ENCODE results near the gene MCM9. TPM values are rescaled to one million over a fixed set of nuclear protein-coding genes. Genes with fewer than 3 reads are reported as not detected.

Gene MCM9
- total and polyA plus RNA-seq, 2 of the 13 experiments (the other 11 are each of a cell fraction or from before 2014, with no cell fraction given) = 3.8 to 17.2 TPM

- Histone ChIP-seq H3K36me3 (replicated peaks in 1 of 2; ENCODE audit: control insufficient read depth in 1 of 2, insufficient read depth in 2 of 2, low read length in 2 of 2) (no peaks in the 10 kb centered on the region), H4K20me1 (ENCODE audit: insufficient read depth, low read length) (no peaks in the 10 kb centered on the region), H2AFZ (ENCODE audit: low read length) (no peak overlapping the region), H3K4me3 (replicated peaks in 1 of 3; ENCODE audit: insufficient read depth in 1 of 3, low read depth in 2 of 3, low read length in 3 of 3) (no peak overlapping the region), H3K4me1 (ENCODE audit: insufficient read depth, low read length) (peaks cover 13% of the 10 kb centered on the region; the same call in 1 of the 2 replicates), H3K27ac (ENCODE audit: extremely low read length, insufficient read depth, low read length) (no peak overlapping the region), H3K27me3 (ENCODE audit: control insufficient read depth in 1 of 2, insufficient read depth in 2 of 2, low read length in 2 of 2) (no peaks in the 10 kb centered on the region), H3K9ac (ENCODE audit: insufficient read depth, low read depth, low read length) (no peak overlapping the region), H3K4me2 (ENCODE audit: low read depth, low read length) (no peak overlapping the region), H3K79me2 (ENCODE audit: insufficient read depth, low read length) (no peaks in the 10 kb centered on the region), H3K9me3 (ENCODE audit: low read length) (no peaks in the 10 kb centered on the region)
- intact Hi-C loops (cut with micrococcal nuclease; ENCODE audit: unreplicated experiment) (no loop called here), in situ Hi-C loops (cut with HindIII; ENCODE audit: extremely low pct_ligation_motif_present, low pct_unique_long_range_greater_than_20kb) (no loop called here)
- ATAC-seq (no peak), FAIRE-seq (no peak), DNase-seq (ENCODE audit: low spot score) (no peak)
- ChIA-PET CTCF (ENCODE audit: low intra/inter-chr PET ratio, low total read pairs) (no interaction called here), POLR2A (interaction anchor here (0.9 kb wide), 1 partner anchor 9 kb away, joined by 3 read pairs; no protein-coding TSS in a partner anchor)
- TF ChIP-seq TCF7 (IDR thresholded peaks at IDR 0.05; ENCODE audit: low read depth) (no peak), THAP8 (CRISPR knock-in tag; IDR thresholded peaks at IDR 0.05; ENCODE audit: borderline replicate concordance) (no peak), THAP7 (CRISPR knock-in tag; IDR thresholded peaks at IDR 0.05) (no peak), PBX3 (CRISPR knock-in tag; IDR thresholded peaks at IDR 0.05; ENCODE audit: borderline replicate concordance) (no peak), SALL2 (CRISPR knock-in tag; IDR thresholded peaks at IDR 0.05) (no peak), CENPX (CRISPR knock-in tag; IDR thresholded peaks at IDR 0.05) (no peak), ZNF703 (CRISPR knock-in tag; IDR thresholded peaks at IDR 0.05; ENCODE audit: borderline replicate concordance) (no peak), ZNF232 (CRISPR knock-in tag; IDR thresholded peaks at IDR 0.05; ENCODE audit: borderline replicate concordance) (no peak), HINFP (CRISPR knock-in tag; IDR thresholded peaks at IDR 0.05; ENCODE audit: low read depth) (no peak), SCMH1 (CRISPR knock-in tag; IDR thresholded peaks at IDR 0.05; ENCODE audit: borderline replicate concordance) (no peak), ZNF33B (CRISPR knock-in tag; IDR thresholded peaks at IDR 0.05) (no peak)
- WGBS (ENCODE audit: low lambda C conversion rate) = 98% methylated on average over 2 of the region's 2 CpGs
- BruUV-seq (replicated peaks) = no TSS peak
These were observed 62.2 kb downstream of the MCM9 start for GRCh38 chr6:118872726-118873125.
